ENCODE results near the gene TTC17. TPM values are rescaled to one million over a fixed set of nuclear protein-coding genes. Genes with fewer than 3 reads are reported as not detected.
"Not testable (repeated sequence)": the region's sequence is repeated elsewhere in the genome, so short reads cannot be mapped to it uniquely, and the experiment has no call there.

TTC17 gene
- total RNA-seq, 1 donor from 2014 or later = 60.3 TPM

GRCh38 chr11:43410394-43410793, 51.7 kb downstream of the TTC17 start:
- Histone ChIP-seq H3K36me3 (peaks cover 36 to 68% of the 10 kb centered on the region in 2 donors), H3K9me3 (no peaks in the 10 kb centered on the region), H3K4me3 (no peak overlapping the region), H3K4me1 (no peaks in the 10 kb centered on the region), H3K27me3 (no peaks in the 10 kb centered on the region), H3K27ac (no peak overlapping the region)
- DNase-seq (ENCODE audit: low spot score in 2 of 2) = no peak
- no peak for TF ChIP-seq CTCF (IDR thresholded peaks at IDR 0.05)
- intact Hi-C loops (cut with DNase I) = no loop called here

GRCh38 chr11:43418197-43418596, 59.5 kb downstream of the TTC17 start:
- intact Hi-C loops (cut with DNase I) = no loop called here
- no peak for TF ChIP-seq CTCF (IDR thresholded peaks at IDR 0.05)
- Histone ChIP-seq H3K27me3 (no peaks in the 10 kb centered on the region), H3K4me3 (no peak overlapping the region), H3K9me3 (no peaks in the 10 kb centered on the region), H3K36me3 (peaks cover 14 to 43% of the 10 kb centered on the region in 2 donors), H3K4me1 (no peaks in the 10 kb centered on the region), H3K27ac (no peak overlapping the region)
- DNase-seq (ENCODE audit: low spot score in 2 of 2) = no peak

GRCh38 chr11:43419460-43419859, 60.7 kb downstream of the TTC17 start:
- H3K27me3 ChIP-seq = no peaks in the 10 kb centered on the region
- TF ChIP-seq CTCF (IDR thresholded peaks at IDR 0.05) = peak in 2 of 3 experiments; percentile 30 to 48
- intact Hi-C loops (cut with DNase I) = no loop called here
- no peaks in the 10 kb centered on the region for H3K9me3 ChIP-seq
- DNase-seq (ENCODE audit: low spot score in 2 of 2) = no peak
- H3K27ac ChIP-seq = no peak overlapping the region
- H3K4me3 ChIP-seq = no peak overlapping the region
- no peaks in the 10 kb centered on the region for H3K4me1 ChIP-seq
- peaks cover 14 to 34% of the 10 kb centered on the region in 2 donors for H3K36me3 ChIP-seq

- peaks cover 5 to 13% of the 10 kb centered on the region in 2 donors for H3K36me3 ChIP-seq
- H3K4me3 ChIP-seq = no peak overlapping the region
- DNase-seq (ENCODE audit: low spot score in 2 of 2) = no peak
- intact Hi-C loops (cut with DNase I) = no loop called here
- no peak for TF ChIP-seq CTCF (IDR thresholded peaks at IDR 0.05)
- H3K9me3 ChIP-seq = no peaks in the 10 kb centered on the region
- no peak overlapping the region for H3K27ac ChIP-seq
- no peaks in the 10 kb centered on the region for H3K4me1 ChIP-seq
- no peaks in the 10 kb centered on the region for H3K27me3 ChIP-seq
These were observed 69.3 kb downstream of the TTC17 start for GRCh38 chr11:43427971-43428370.

GRCh38 chr11:43430916-43431315, 72.2 kb downstream of the TTC17 start:
- DNase-seq (ENCODE audit: low spot score in 2 of 2); H3K4me1 ChIP-seq; H3K9me3 ChIP-seq; intact Hi-C loops (cut with DNase I); H3K4me3 ChIP-seq; H3K27ac ChIP-seq; H3K27me3 ChIP-seq: not testable (repeated sequence)
- H3K36me3 ChIP-seq = peaks cover 5 to 12% of the 10 kb centered on the region in 2 donors

- H3K27ac ChIP-seq = no peak overlapping the region
- H3K9me3 ChIP-seq = no peaks in the 10 kb centered on the region
- DNase-seq (ENCODE audit: low spot score in 2 of 2) = no peak
- H3K36me3 ChIP-seq = peaks cover 10 to 46% of the 10 kb centered on the region in 2 donors
- TF ChIP-seq CTCF (IDR thresholded peaks at IDR 0.05) = no peak
- no peaks in the 10 kb centered on the region for H3K4me1 ChIP-seq
- no peak overlapping the region for H3K4me3 ChIP-seq
- intact Hi-C loops (cut with DNase I) = no loop called here
- H3K27me3 ChIP-seq = no peaks in the 10 kb centered on the region
These were observed 76.2 kb downstream of the TTC17 start for GRCh38 chr11:43434893-43435292.
